ENCODE data around the gene SETD5. TPM values are rescaled to one million over a fixed set of nuclear protein-coding genes. Genes with fewer than 3 reads are reported as not detected.

SETD5 gene
- total RNA-seq, 2 donors from 2014 or later, result 102 to 131 TPM

- peak overlapping the region; percentile 87 for H3K4me3 ChIP-seq
- H3K4me1 ChIP-seq (ENCODE audit: control insufficient read depth in 1 of 2, low read depth in 2 of 2), result peaks cover 7 to 15% of the 10 kb centered on the region in 2 donors
- H3K27ac ChIP-seq, result peak overlapping the region in 1 of 2 donors; percentile 92
- ATAC-seq (ENCODE audit: insufficient number of reproducible peaks, low FRiP score, low read depth), result no peak
- H3K36me3 ChIP-seq, result peaks cover 6% of the 10 kb centered on the region
- TF ChIP-seq, protein P1, sequence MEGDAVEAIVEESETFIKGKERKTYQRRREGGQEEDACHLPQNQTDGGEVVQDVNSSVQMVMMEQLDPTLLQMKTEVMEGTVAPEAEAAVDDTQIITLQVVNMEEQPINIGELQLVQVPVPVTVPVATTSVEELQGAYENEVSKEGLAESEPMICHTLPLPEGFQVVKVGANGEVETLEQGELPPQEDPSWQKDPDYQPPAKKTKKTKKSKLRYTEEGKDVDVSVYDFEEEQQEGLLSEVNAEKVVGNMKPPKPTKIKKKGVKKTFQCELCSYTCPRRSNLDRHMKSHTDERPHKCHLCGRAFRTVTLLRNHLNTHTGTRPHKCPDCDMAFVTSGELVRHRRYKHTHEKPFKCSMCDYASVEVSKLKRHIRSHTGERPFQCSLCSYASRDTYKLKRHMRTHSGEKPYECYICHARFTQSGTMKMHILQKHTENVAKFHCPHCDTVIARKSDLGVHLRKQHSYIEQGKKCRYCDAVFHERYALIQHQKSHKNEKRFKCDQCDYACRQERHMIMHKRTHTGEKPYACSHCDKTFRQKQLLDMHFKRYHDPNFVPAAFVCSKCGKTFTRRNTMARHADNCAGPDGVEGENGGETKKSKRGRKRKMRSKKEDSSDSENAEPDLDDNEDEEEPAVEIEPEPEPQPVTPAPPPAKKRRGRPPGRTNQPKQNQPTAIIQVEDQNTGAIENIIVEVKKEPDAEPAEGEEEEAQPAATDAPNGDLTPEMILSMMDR (IDR thresholded peaks at IDR 0.05), result no peak
- DNase-seq (ENCODE audit: low spot score), result no peak
- no peaks in the 10 kb centered on the region for H3K27me3 ChIP-seq (replicated peaks; ENCODE audit: insufficient read depth)
- no peaks in the 10 kb centered on the region for H3K9me3 ChIP-seq
Measured at GRCh38 chr3:9361691-9362388, 35.6 kb upstream of the SETD5 start.

DNA sequence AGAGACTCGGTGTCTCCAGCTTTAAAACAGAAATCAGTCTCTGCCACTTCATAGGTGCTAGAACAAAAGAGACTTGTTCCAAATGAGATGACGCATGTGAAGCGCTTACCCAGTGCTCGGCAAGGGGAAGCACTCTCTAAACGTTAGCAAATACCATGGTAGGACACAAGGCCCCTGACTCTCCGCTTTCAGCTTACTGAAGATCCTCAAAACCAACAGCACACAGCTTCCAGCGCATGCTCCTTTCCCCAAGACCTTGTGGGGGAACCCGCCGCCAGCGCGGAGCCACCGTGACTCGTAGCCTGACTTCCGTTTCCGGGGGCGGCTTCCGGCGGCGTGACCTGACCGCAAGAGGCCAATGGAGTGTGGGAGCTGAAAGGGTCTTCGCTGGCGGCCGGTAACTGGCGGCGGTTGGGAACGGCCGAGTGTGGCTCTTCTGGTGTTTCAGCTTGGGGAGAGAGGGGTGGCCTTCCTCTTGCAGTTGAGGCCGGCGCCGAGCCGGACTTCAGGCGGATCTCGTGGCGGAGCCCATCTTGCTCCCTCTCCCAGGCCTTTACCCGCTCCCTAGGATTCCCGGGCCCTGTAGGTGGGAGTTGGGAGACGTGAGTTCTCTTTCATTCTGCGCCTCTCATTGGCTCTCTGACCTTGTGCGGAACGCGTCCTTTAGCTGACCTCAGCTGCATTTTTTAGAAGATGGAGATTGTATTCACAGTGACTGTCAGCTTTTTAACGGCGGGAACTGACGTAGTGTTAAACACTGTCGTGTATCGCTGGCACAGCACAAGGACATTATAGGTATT lies 34.5 kb upstream of the SETD5 start, which contains the start of gene THUMPD3:
Gene THUMPD3, plus strand, starts transcription at position 324 of the 800 bp plus-strand sequence. CDS start 2,015 bp downstream, outside the sequence.
- TF ChIP-seq, protein P1 (IDR thresholded peaks at IDR 0.05), result no peak
- Histone ChIP-seq H3K36me3 (peaks cover 13% of the 10 kb centered on the region), H3K27me3 (replicated peaks; ENCODE audit: insufficient read depth) (no peaks in the 10 kb centered on the region), H3K4me3 (peak within 1 kb of the TSS; percentile 87), H3K27ac (peak within 1 kb of the TSS; percentile 92 to 94), H3K9me3 (no peaks in the 10 kb centered on the region), H3K4me1 (ENCODE audit: control insufficient read depth in 1 of 2, low read depth in 2 of 2) (peaks cover 7 to 15% of the 10 kb centered on the region in 2 donors)
- ATAC-seq (ENCODE audit: insufficient number of reproducible peaks, low FRiP score, low read depth) (peak; percentile 69), DNase-seq (ENCODE audit: low spot score) (peak; percentile 69)

DNA sequence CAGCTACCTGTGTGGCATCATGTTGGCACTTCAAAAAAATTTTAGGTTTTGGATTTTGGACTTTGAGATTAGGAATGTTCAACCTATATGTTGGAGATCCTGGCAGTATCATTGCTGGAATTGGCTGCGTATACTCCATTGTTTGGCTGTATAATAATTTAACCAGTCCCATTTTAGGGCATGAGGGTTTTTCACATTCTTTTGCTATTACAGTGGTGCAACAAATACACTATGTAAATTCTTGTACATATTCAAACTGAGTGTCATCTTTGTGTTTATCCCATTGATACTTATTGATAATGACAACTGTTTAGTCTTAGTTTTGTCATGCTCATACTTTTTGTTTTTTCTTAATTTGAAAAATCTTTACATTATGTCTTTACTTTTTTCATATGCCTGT lies 27.9 kb upstream of the SETD5 start:
- H3K4me3 ChIP-seq, result no peak overlapping the region
- DNase-seq (ENCODE audit: low spot score) (no peak), ATAC-seq (ENCODE audit: insufficient number of reproducible peaks, low FRiP score, low read depth) (no peak)
- H3K27me3 ChIP-seq (replicated peaks; ENCODE audit: insufficient read depth), result no peaks in the 10 kb centered on the region
- TF ChIP-seq, protein P1 (IDR thresholded peaks at IDR 0.05), result no peak
- no peaks in the 10 kb centered on the region for H3K4me1 ChIP-seq (ENCODE audit: control insufficient read depth in 1 of 2, low read depth in 2 of 2)
- no peak overlapping the region for H3K27ac ChIP-seq
- H3K36me3 ChIP-seq, result peaks cover 34% of the 10 kb centered on the region
- H3K9me3 ChIP-seq, result no peaks in the 10 kb centered on the region

- Histone ChIP-seq H3K9me3 (no peaks in the 10 kb centered on the region), H3K4me1 (ENCODE audit: control insufficient read depth in 1 of 2, low read depth in 2 of 2) (no peaks in the 10 kb centered on the region), H3K36me3 (peaks cover 39% of the 10 kb centered on the region), H3K27me3 (replicated peaks; ENCODE audit: insufficient read depth) (no peaks in the 10 kb centered on the region), H3K27ac (no peak overlapping the region), H3K4me3 (no peak overlapping the region)
- ATAC-seq (ENCODE audit: insufficient number of reproducible peaks, low FRiP score, low read depth) (no peak), DNase-seq (ENCODE audit: low spot score) (no peak)
- TF ChIP-seq, protein P1 (IDR thresholded peaks at IDR 0.05), result no peak
Measured at GRCh38 chr3:9373465-9373864, 23.9 kb upstream of the SETD5 start.

- Histone ChIP-seq H3K9me3 (no peaks in the 10 kb centered on the region), H3K4me3 (no peak overlapping the region), H3K36me3 (peaks cover 30% of the 10 kb centered on the region), H3K4me1 (ENCODE audit: control insufficient read depth in 1 of 2, low read depth in 2 of 2) (no peaks in the 10 kb centered on the region), H3K27me3 (replicated peaks; ENCODE audit: insufficient read depth) (no peaks in the 10 kb centered on the region), H3K27ac (no peak overlapping the region)
- ATAC-seq (ENCODE audit: insufficient number of reproducible peaks, low FRiP score, low read depth) (no peak), DNase-seq (ENCODE audit: low spot score) (no peak)
- TF ChIP-seq, protein P1 (IDR thresholded peaks at IDR 0.05), result no peak
Measured at GRCh38 chr3:9377981-9378380, 19.4 kb upstream of the SETD5 start.

Measured in thoracic aorta (tissue), 2 donors.